ENCODE measurements around the gene LDOC1.

The LDOC1 gene

DNA sequence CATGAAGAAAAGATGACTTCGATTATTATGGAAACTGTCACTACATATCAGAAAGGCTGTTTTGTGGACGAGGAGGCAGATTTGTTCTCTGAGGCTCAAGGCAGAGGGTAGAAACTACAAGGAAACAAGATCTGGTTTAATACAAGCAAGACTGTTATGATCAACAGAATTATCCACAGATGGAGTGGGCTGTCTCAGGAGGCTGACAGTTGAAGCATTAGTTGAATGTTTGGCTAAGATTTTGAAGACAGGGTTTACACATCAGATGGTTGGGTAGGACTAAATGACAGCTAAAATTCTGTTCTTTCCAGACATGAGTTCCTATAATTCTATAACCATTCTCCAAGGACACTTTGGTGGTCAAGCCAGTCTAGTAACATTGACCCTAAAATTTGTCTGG lies 49.8 kb downstream of the LDOC1 start:
- TF ChIP-seq, protein P1, sequence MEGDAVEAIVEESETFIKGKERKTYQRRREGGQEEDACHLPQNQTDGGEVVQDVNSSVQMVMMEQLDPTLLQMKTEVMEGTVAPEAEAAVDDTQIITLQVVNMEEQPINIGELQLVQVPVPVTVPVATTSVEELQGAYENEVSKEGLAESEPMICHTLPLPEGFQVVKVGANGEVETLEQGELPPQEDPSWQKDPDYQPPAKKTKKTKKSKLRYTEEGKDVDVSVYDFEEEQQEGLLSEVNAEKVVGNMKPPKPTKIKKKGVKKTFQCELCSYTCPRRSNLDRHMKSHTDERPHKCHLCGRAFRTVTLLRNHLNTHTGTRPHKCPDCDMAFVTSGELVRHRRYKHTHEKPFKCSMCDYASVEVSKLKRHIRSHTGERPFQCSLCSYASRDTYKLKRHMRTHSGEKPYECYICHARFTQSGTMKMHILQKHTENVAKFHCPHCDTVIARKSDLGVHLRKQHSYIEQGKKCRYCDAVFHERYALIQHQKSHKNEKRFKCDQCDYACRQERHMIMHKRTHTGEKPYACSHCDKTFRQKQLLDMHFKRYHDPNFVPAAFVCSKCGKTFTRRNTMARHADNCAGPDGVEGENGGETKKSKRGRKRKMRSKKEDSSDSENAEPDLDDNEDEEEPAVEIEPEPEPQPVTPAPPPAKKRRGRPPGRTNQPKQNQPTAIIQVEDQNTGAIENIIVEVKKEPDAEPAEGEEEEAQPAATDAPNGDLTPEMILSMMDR (IDR thresholded peaks at IDR 0.05; ENCODE audit: low read depth, low read length) = no peak
- no peak for DNase-seq (ENCODE audit: extremely low read depth, low read depth)

All from AG09319 (cell line).